Measurements from ENCODE around the gene CNTRL. TPM values are rescaled to one million over a fixed set of nuclear protein-coding genes. Genes with fewer than 3 reads are reported as not detected.

Gene CNTRL
- total RNA-seq, 1 experiment from 2014 or later = 13.4 TPM

- Histone ChIP-seq H3K79me2 (ENCODE audit: insufficient read depth, low read length) (no peaks in the 10 kb centered on the region), H3K36me3 (ENCODE audit: control insufficient read depth in 1 of 2, insufficient read depth in 2 of 2, low read length in 2 of 2) (no peaks in the 10 kb centered on the region), H3K9ac (ENCODE audit: low read length) (no peak overlapping the region), H2AFZ (ENCODE audit: low read depth, low read length, poor library complexity, severe bottlenecking) (no peak overlapping the region), H3K9me2 (ENCODE audit: insufficient read depth) (no peaks in the 10 kb centered on the region), H4K20me1 (ENCODE audit: insufficient read depth) (no peaks in the 10 kb centered on the region), H3K4me3 (replicated peaks in 1 of 2; ENCODE audit: low read depth in 1 of 2, low read length in 2 of 2) (no peak overlapping the region), H3K4me2 (ENCODE audit: low read length) (no peak overlapping the region), H3K27me3 (ENCODE audit: insufficient read depth, low read length) (no peaks in the 10 kb centered on the region), H3K27ac (ENCODE audit: low read depth, low read length) (no peak overlapping the region), H3K9me3 (ENCODE audit: control insufficient read depth in 1 of 2, insufficient read depth in 1 of 2, low read depth in 1 of 2, low read length in 2 of 2) (no peaks in the 10 kb centered on the region), H3K4me1 (ENCODE audit: control insufficient read depth in 1 of 2, insufficient read depth in 2 of 2, low read length in 2 of 2) (peaks cover 3 to 18% of the 10 kb centered on the region in 2 experiments)
- TF ChIP-seq SP1 (IDR thresholded peaks at IDR 0.05; ENCODE audit: low read depth) (no peak), CBX3 (IDR thresholded peaks at IDR 0.05; ENCODE audit: low read depth) (no peak), REST (IDR thresholded peaks at IDR 0.05; ENCODE audit: low read depth) (no peak), TCF7L2 (IDR thresholded peaks at IDR 0.05; ENCODE audit: borderline replicate concordance, extremely low read depth, insufficient read depth, insufficient read length) (no peak), ATF3 (IDR thresholded peaks at IDR 0.05) (no peak), SRF (IDR thresholded peaks at IDR 0.05; ENCODE audit: low read depth) (no peak), ZNF274 (IDR thresholded peaks at IDR 0.05; ENCODE audit: low read depth, low read length) (no peak), EZH2 (IDR thresholded peaks at IDR 0.05) (no peak), SIN3A (IDR thresholded peaks at IDR 0.05; ENCODE audit: low read depth) (no peak), YY1 (IDR thresholded peaks at IDR 0.05; ENCODE audit: extremely low read depth, insufficient replicate concordance, low read depth, low read length) (no peak), ELF1 (IDR thresholded peaks at IDR 0.05; ENCODE audit: borderline replicate concordance, low read depth) (no peak), CTCF (IDR thresholded peaks at IDR 0.05 in 2 of 3, conservative IDR thresholded peaks at IDR 0.05 in 1 of 3; ENCODE audit: borderline replicate concordance in 1 of 3, insufficient read depth in 1 of 3, low read depth in 2 of 3, low read length in 2 of 3) (no peak), ZFX (IDR thresholded peaks at IDR 0.05) (no peak), POLR2AphosphoS5 (IDR thresholded peaks at IDR 0.05; ENCODE audit: low read depth, low read length) (no peak), EZH2phosphoT487 (IDR thresholded peaks at IDR 0.05; ENCODE audit: borderline replicate concordance) (no peak), JUND (IDR thresholded peaks at IDR 0.05) (no peak), ZBTB33 (IDR thresholded peaks at IDR 0.05; ENCODE audit: extremely low read depth, insufficient replicate concordance, low read length) (no peak), POLR2A (IDR thresholded peaks at IDR 0.05; ENCODE audit: borderline replicate concordance, extremely low read depth, insufficient read depth, insufficient read length) (no peak), CEBPB (IDR thresholded peaks at IDR 0.05; ENCODE audit: low read depth) (no peak)
- CTCF ChIA-PET = no interaction called here
- no TSS peak for BruUV-seq (replicated peaks)
- POLR2A ChIA-PET = no interaction called here
- intact Hi-C loops (cut with micrococcal nuclease) = no loop called here
- ATAC-seq = no peak
- DNase-seq (ENCODE audit: low read depth, low spot score) = no peak
- RAD21 ChIA-PET (ENCODE audit: low non-redundant PET in 1 of 2, low total read pairs in 2 of 2, uncharacterized antibody in 2 of 2, unreplicated experiment in 2 of 2) = no interaction called here
Measured at GRCh38 chr9:121118266-121118665, 43.5 kb downstream of the CNTRL start.
